GM21825 (cell line): ENCODE results near the gene SCFD1.
A peak's percentile ranks its signal among the peaks of the same experiment; 100 is the strongest.
"Not testable (repeated sequence)": the region's sequence is repeated elsewhere in the genome, so short reads cannot be mapped to it uniquely, and the experiment has no call there.

ENCODE experiments used
- ATAC-seq: cut with Tn5 transposase; IDR thresholded peaks from one replicate; pipeline ENCODE4 v1.9.1; 2021; ENCODE audit warnings: mild to moderate bottlenecking, moderate library complexity; ENCODE audit not compliant: unreplicated experiment

Gene SCFD1

GRCh38 chr14:30610787-30611343 is 11.3 kb upstream of the SCFD1 start:
- no peak for ATAC-seq

DNA sequence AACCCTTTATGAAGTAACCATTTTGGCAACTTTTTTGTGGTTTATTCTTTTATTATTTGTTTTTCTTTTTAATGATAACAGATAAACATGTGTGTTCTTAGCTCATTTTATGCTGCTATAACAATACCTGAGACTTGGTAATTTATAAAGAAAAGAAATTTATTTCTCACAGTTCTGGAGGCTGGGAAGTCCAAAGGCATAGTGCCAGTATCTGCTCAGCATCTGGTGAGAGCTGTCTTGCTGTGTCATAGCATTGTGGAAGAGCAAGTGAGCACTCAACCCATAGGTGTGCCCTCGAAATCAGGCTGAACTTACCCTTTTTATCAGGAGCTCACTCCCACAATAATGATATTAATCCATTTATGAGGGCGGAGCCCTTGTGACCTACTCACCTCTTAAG is 8.0 kb upstream of the SCFD1 start:
- ATAC-seq: no peak

- ATAC-seq: peak; percentile 48
These were observed 1.9 kb upstream of the SCFD1 start for GRCh38 chr14:30620178-30620577.

DNA sequence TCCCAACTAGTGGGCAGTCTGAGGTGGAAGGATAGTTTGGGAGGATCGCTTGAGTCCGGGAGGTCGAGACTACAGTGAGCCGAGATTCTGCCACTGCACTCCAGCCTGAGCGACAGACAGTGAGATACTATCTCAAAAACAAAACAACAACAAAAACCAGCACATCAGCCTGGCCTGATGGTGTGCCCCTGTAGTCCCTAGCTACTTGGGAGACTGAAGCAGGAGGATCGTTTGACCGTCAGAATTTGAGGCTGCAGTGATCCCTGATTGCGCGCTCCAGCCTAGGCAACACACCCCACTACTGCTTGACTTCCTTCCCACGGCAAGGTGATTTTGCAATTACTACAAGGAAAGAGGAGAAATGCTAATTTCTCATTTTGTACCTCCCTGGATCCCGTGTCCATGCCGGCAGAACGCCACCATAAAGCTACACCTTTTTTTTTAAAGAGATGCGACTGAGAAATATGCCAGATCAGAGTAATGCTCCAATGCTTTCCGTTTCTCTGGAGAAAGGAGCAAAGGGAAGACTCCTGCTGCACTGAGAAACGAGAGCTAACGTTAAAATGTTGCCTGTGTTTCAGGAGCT is 672 bp upstream of the SCFD1 start:
- peak; percentile 2 for ATAC-seq

- no peak for ATAC-seq
These were observed 1.5 kb downstream of the SCFD1 start for GRCh38 chr14:30623412-30624131.

- no peak for ATAC-seq
These were observed 2.0 kb downstream of the SCFD1 start for GRCh38 chr14:30624132-30624423.

GRCh38 chr14:30625533-30625932 is 3.4 kb downstream of the SCFD1 start:
- ATAC-seq: no peak

- not testable (repeated sequence) for ATAC-seq
These were observed 7.3 kb downstream of the SCFD1 start for GRCh38 chr14:30629432-30629831.

- no peak for ATAC-seq
These were observed 8.1 kb downstream of the SCFD1 start for GRCh38 chr14:30630248-30630647.

DNA sequence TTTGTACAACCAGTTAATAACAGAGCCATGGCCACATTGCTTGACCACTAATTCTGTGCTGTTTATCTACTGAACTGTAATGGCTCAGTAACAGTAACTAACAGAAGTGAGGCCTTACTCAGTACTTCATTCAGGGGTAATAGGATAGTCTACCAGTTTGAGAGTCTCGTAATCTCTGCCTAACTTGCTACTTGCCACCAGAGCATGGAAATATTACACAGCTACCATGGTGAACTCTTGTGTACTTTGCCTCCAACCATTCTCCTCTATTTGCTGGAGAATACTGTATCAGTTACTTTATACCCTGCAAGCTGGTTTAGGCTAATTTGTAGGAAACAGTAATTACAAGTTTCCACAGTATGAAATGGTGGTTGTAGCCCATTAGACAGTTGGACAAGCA is 10.6 kb downstream of the SCFD1 start:
- ATAC-seq: no peak

DNA sequence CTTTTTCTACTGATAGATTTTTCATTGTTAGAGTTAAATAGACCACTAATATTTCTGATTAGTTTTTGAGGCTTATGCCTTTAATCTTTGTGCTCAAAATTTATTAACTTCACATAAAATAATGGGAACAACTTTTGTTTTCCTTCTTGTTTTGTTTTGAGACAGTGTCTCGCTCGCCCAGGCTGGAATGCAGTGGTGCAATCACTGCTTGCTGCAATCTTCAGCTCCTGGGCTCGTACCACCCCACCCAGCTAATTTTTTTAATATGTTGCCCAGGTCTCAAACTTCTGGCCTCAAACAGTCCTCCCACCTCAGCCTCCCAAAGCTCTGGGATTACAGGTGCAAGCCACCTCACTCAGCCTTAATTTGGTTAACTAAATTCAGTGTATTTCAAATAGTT is 16.8 kb downstream of the SCFD1 start:
- no peak for ATAC-seq

GRCh38 chr14:30641207-30641606 is 19.1 kb downstream of the SCFD1 start:
- ATAC-seq: no peak

DNA sequence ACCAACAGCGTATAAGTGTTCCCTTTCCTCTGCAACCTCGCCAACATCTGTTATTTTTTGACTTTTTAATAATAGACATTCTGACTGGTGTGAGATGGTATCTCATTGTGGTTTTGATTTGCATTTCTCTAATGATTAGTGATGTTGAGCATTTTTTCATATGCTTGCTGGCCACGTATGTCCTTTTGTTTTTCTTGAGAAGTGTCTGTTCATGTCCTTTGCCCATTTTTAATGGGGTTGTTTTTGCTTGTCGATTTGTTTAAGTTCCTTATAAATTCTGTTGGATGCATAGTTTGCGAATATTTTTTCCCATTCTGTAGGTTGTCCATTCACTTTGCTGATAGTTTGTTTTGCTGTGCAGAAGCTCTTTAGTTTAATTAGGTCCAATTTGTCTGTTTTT is 22.3 kb downstream of the SCFD1 start:
- ATAC-seq: not testable (repeated sequence)

GRCh38 chr14:30645600-30645999 is 23.5 kb downstream of the SCFD1 start:
- ATAC-seq: no peak

- ATAC-seq: no peak
These were observed 26.4 kb downstream of the SCFD1 start for GRCh38 chr14:30648471-30648870.

GRCh38 chr14:30651937-30652336 is 29.8 kb downstream of the SCFD1 start:
- no peak for ATAC-seq

DNA sequence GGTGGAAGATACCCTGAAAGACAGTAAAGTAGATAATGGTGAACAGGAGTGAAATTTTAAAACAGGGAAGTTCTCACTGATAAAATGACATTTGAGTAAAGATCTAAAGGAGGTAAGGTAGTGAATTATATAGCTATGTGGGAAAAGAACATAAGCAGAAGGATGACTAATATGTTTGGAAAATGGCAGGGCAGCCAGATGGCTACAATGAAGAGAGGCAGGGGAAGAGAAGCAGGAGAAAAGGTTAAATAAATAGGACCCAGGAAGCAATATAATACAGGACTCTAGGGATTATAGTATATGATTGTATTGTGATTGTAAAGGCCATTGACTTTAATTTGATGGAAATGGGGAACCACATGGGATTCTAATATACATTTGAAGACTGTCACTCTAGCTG is 33.0 kb downstream of the SCFD1 start:
- ATAC-seq: no peak

- no peak for ATAC-seq
These were observed 33.5 kb downstream of the SCFD1 start for GRCh38 chr14:30655658-30656057.

DNA sequence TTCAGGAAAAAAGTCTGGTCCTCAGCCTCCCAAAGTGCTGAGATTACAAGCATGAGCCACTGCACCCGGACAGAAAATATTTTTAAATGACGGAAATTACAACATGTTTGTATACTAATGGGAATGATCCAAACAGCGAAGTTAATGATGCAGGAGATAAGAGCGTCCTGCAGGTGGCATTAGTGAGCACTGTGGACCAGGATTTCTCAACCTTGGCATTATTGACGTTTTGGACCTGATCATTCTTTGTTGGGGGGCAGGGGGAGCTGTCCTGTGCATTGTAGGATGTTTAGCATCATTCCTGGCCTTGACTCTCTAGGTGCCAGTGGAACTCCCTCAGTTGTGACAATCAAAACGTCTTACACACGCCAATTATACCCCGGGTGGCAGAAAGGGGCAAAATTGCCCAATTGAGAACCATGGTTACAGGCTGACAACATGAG is 34.1 kb downstream of the SCFD1 start:
- ATAC-seq: no peak

DNA sequence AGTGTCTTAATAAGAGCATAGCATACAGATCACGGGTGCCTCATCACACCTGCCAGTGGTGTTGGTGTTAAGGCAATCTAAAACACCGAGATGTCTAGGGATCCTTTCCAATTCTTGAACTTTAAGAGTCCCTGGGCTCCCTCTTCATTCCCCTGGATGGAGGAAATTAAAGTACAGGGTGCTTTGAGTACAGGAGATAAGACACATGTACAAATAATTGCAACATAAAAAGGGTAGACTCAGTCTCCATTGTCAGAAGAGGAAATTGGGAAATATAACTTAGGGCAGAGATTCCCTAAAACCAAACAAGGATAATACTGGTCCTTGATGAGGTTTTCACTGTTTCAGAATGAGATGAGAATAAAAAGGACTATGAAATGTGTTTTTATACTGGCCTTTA is 34.9 kb downstream of the SCFD1 start:
- no peak for ATAC-seq

DNA sequence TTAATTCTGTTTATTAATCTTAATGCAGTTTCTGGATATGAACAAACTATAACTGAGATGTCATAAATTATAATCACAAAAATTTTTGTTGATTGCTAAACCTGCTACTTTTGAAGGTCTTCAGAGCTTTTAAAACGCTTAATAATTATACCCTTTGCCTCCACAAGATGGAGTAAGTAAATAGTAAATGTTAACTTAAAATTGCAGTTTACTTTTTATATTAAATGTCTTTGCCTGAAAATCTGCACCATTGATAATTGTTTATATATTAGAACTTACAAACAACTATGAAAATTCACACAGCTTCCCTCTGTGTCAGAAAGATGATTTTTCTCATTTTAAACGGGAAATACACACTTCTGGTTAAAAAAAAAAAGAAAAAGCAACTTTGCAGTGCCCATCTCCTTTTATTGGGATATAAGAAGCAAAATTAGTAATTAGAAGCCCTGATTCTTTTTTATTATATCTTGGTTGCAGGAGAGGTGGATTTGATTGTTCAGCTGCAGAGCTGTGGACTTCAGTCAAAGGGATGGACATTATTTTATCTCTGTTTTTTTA is 35.6 kb downstream of the SCFD1 start:
- ATAC-seq: no peak

GRCh38 chr14:30658645-30659044 is 36.5 kb downstream of the SCFD1 start:
- no peak for ATAC-seq
